Effector memory CD4-positive, alpha-beta T cell (primary cell): ENCODE results near the gene MARCO.

Experiments used
- DNase-seq, 3 donors: peaks; one replicate each; pipeline ENCODE4 v3.0.0-alpha.2; 2020
- H3K27ac ChIP-seq: 2 replicates; pipeline ENCODE4 v1.7.0; 2013; ENCODE audit warnings: mild to moderate bottlenecking, low read length, moderate library complexity; ENCODE audit not compliant: insufficient read depth, poor library complexity, severe bottlenecking
- H3K27me3 ChIP-seq: replicated peaks from 2 replicates; pipeline ENCODE4 v1.7.0; 2013; ENCODE audit warnings: mild to moderate bottlenecking, low read length; ENCODE audit not compliant: insufficient read depth, control insufficient read depth, poor library complexity, severe bottlenecking
- H3K36me3 ChIP-seq: 2 replicates; pipeline ENCODE4 v1.7.0; 2013; ENCODE audit warnings: mild to moderate bottlenecking, low read length, moderate library complexity; ENCODE audit not compliant: control insufficient read depth, insufficient read depth
- H3K4me1 ChIP-seq: 2 replicates; pipeline ENCODE4 v1.7.0; 2013; ENCODE audit warnings: low read length, mild to moderate bottlenecking; ENCODE audit not compliant: control insufficient read depth, insufficient read depth, poor library complexity, severe bottlenecking
- H3K4me3 ChIP-seq: 2 replicates; pipeline ENCODE4 v1.7.0; 2013; ENCODE audit warnings: low read length, low read depth, mild to moderate bottlenecking; ENCODE audit not compliant: insufficient read depth, poor library complexity, severe bottlenecking
- H3K9me3 ChIP-seq: 2 replicates; pipeline ENCODE4 v1.7.0; 2013; ENCODE audit warnings: mild to moderate bottlenecking, low read length, moderate library complexity; ENCODE audit not compliant: control insufficient read depth
- total RNA-seq, 3 donors: gene quantifications; one replicate each; lab custom pipeline; 2026; lab: John Stamatoyannopoulos, UW

The MARCO gene
- total RNA-seq: 0 reads per million in 3 donors

GRCh38 chr2:118942031-118942430, at the start of gene MARCO:
Gene MARCO, plus strand, starts transcription at chr2:118942194. Its CDS starts 107 bp downstream, at chr2:118942301.
- no peaks in the 10 kb centered on the region for H3K36me3 ChIP-seq
- no peak for DNase-seq
- no peaks in the 10 kb centered on the region for H3K27me3 ChIP-seq
- no peak within 1 kb of the TSS for H3K27ac ChIP-seq
- no peaks in the 10 kb centered on the region for H3K4me1 ChIP-seq
- no peaks in the 10 kb centered on the region for H3K9me3 ChIP-seq
- H3K4me3 ChIP-seq: no peak within 1 kb of the TSS

- no peak for DNase-seq
- Histone ChIP-seq H3K36me3 (no peaks in the 10 kb centered on the region), H3K4me1 (no peaks in the 10 kb centered on the region), H3K9me3 (no peaks in the 10 kb centered on the region), H3K27ac (no peak overlapping the region), H3K4me3 (no peak overlapping the region), H3K27me3 (no peaks in the 10 kb centered on the region)
These were observed 48.9 kb upstream of the MARCO start for GRCh38 chr2:118893100-118893499.

- H3K4me3 ChIP-seq: no peak overlapping the region
- H3K4me1 ChIP-seq: peaks cover 3% of the 10 kb centered on the region
- no peaks in the 10 kb centered on the region for H3K9me3 ChIP-seq
- H3K27me3 ChIP-seq: no peaks in the 10 kb centered on the region
- DNase-seq: no peak
- H3K27ac ChIP-seq: no peak overlapping the region
- no peaks in the 10 kb centered on the region for H3K36me3 ChIP-seq
These were observed 39.5 kb upstream of the MARCO start for GRCh38 chr2:118902266-118903028.

GRCh38 chr2:118903029-118903351, 39.0 kb upstream of the MARCO start:
- Histone ChIP-seq H3K36me3 (no peaks in the 10 kb centered on the region), H3K27me3 (no peaks in the 10 kb centered on the region), H3K9me3 (no peaks in the 10 kb centered on the region), H3K4me1 (peaks cover 3% of the 10 kb centered on the region), H3K4me3 (no peak overlapping the region), H3K27ac (no peak overlapping the region)
- no peak for DNase-seq

- Histone ChIP-seq H3K9me3 (no peaks in the 10 kb centered on the region), H3K27me3 (no peaks in the 10 kb centered on the region), H3K27ac (no peak overlapping the region), H3K4me3 (no peak overlapping the region), H3K36me3 (no peaks in the 10 kb centered on the region), H3K4me1 (peaks cover 3% of the 10 kb centered on the region)
- no peak for DNase-seq
These were observed 38.2 kb upstream of the MARCO start for GRCh38 chr2:118903551-118904479.

- Histone ChIP-seq H3K4me1 (peaks cover 3% of the 10 kb centered on the region), H3K9me3 (no peaks in the 10 kb centered on the region), H3K27ac (no peak overlapping the region), H3K27me3 (no peaks in the 10 kb centered on the region), H3K4me3 (no peak overlapping the region), H3K36me3 (no peaks in the 10 kb centered on the region)
- no peak for DNase-seq
These were observed 36.8 kb upstream of the MARCO start for GRCh38 chr2:118905206-118905605.

- Histone ChIP-seq H3K36me3 (no peaks in the 10 kb centered on the region), H3K27me3 (no peaks in the 10 kb centered on the region), H3K4me3 (no peak overlapping the region), H3K4me1 (peaks cover 3% of the 10 kb centered on the region), H3K27ac (no peak overlapping the region), H3K9me3 (no peaks in the 10 kb centered on the region)
- DNase-seq: no peak
These were observed 35.8 kb upstream of the MARCO start for GRCh38 chr2:118906186-118906585.

GRCh38 chr2:118907759-118908158, 34.2 kb upstream of the MARCO start:
- Histone ChIP-seq H3K36me3 (no peaks in the 10 kb centered on the region), H3K4me3 (no peak overlapping the region), H3K4me1 (no peaks in the 10 kb centered on the region), H3K27me3 (no peaks in the 10 kb centered on the region), H3K9me3 (no peaks in the 10 kb centered on the region), H3K27ac (no peak overlapping the region)
- DNase-seq: no peak

- H3K27me3 ChIP-seq: no peaks in the 10 kb centered on the region
- no peak overlapping the region for H3K27ac ChIP-seq
- H3K9me3 ChIP-seq: no peaks in the 10 kb centered on the region
- no peaks in the 10 kb centered on the region for H3K4me1 ChIP-seq
- no peak for DNase-seq
- no peak overlapping the region for H3K4me3 ChIP-seq
- no peaks in the 10 kb centered on the region for H3K36me3 ChIP-seq
These were observed 32.8 kb upstream of the MARCO start for GRCh38 chr2:118909191-118909590.
